Activated effector memory CD4-positive, alpha-beta T cell treated with Interleukin-2 at 50 U/mL for 16 hours (primary cell): ENCODE measurements around the gene HOXA7.

Experiments
- DNase-seq: peaks from one replicate; pipeline ENCODE4 v3.0.0-alpha.2; 2020

Gene HOXA7

GRCh38 chr7:27130540-27131389 lies 25.7 kb downstream of the HOXA7 start, which contains the start of gene HOXA4:
HOXA4 (minus strand) TSS chr7:27130757; CDS start chr7:27130733, 24 bp downstream.
- peak; percentile 66 for DNase-seq

GRCh38 chr7:27129729-27130539 lies 26.5 kb downstream of the HOXA7 start:
- DNase-seq, result no peak

GRCh38 chr7:27128776-27129728 lies 27.4 kb downstream of the HOXA7 start:
- no peak for DNase-seq

DNA sequence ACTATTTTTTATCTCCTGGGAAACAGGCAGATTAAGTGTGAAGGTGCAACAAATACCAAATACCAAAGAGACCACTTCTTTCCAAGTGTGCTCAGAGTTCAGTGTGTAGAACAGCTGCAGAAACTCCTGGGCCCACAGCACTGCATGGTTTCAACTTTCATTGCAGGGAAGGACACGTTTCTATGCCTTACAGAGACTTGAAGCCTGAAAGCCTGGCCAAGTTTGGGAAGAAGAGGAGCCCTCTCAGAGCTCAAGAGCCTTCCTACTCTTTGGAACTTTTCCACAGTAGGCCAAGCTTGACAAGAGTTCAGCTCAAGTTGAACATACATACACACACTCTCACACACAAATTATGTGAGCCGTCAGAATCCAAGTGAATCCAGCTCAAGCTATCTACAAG lies 28.4 kb downstream of the HOXA7 start:
- DNase-seq, result no peak

GRCh38 chr7:27126596-27127327 lies 29.7 kb downstream of the HOXA7 start:
- DNase-seq, result no peak

- DNase-seq, result no peak
Observed at GRCh38 chr7:27125986-27126394, 30.5 kb downstream of the HOXA7 start.

DNA sequence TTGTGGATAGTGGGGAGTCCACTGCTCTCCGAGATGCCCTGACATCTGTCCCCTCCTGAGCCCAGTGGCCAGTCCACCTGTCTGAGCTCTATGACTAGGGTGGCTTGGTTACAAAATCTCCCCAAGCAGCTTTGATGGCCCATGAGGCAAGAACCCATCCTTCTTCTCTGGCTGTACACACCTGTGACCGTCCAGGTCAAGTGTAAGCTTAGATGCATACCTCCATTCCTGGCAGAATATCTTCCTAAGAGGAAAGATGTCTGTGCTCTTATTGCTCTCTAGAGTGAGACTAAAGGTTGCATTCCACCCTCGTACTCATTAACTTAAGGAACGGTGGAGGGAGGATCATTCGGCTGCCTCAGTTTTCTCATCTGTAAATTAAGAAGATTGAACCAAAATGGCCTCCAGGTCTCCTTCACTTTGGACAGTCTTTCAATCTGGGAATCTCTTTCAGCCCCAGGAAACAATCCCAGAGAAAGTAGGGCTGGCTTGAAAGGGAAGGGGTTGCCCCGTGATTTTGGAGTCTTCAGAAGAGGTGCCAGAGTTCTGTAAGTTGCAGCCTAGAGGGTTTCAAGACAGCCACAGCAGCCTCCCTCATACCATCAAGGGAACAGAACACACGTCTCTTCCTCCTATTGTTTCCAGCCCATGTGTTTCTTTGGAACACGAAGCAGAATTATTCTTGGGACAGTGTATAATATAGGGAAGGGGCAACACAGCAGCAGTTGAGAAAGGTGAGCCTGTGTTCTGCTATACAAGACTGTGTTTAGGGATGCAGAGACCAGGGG lies 31.4 kb downstream of the HOXA7 start:
- DNase-seq, result no peak

GRCh38 chr7:27124096-27124901 lies 32.2 kb downstream of the HOXA7 start:
- no peak for DNase-seq

- no peak for DNase-seq
Observed at GRCh38 chr7:27123477-27124053, 32.9 kb downstream of the HOXA7 start.

DNA sequence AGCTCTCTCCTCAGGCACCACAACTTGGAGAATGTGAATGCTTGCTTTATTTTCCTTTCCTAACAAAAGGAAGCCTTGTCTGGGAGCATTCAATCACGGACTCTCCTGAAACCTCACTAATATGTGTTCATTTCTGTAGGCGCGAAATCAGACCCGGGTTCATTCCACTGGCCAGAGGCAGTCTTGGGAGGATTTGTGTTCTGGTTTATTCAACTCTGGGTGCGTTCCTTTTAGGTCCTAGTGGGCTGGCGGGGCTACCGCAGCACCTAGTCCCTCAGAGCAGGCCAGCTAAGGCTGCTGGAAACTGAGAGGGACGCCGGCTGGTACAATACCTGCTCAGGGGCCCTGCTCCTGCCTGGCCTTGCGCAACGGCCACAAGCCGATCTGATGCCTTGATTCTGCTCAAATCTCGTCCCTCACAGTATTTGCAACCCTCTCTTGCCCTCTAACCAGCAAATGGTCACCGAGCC lies 33.4 kb downstream of the HOXA7 start:
- DNase-seq, result no peak

DNA sequence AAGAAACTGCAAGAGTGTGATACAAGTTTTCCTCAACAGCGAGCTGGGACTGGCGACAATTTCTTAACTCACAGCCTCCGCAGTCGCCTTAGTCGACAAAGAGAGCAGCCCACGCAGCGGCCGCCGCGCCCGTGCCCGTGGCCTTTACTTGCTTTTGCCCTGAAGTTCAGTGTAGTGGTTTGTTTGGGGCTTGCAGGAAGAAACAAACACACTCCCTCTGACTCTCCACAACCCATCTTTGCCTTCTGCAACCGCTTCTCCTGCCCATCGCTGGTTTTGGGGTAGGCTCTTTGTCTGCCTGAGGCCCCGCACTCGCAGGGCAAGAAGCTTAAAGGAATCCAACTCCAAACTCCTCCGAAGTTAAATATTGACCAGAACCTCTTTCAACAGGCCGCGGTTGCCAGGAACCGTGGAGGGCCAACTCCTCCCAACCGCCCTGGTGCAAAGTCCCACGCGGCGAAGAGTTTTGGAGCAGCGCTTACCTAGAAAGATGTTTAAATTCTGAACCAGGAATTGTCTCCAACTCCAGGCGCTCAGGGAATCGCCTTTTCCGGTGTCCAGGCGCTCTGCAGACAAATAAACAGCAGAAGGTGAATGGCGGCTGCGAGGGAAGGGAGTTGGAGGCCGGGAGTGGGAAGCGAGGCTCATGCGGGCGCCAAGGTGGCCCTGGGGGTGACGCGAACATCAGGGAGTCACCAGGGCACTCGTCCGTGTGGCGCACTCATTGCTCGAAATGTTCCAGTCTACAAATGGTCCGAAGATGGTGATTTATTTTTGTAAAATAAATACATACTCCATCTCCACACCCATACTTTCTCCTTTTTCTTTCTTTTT lies 34.2 kb downstream of the HOXA7 start:
- no peak for DNase-seq

- no peak for DNase-seq
Observed at GRCh38 chr7:27121684-27122076, 34.8 kb downstream of the HOXA7 start.

- no peak for DNase-seq
Observed at GRCh38 chr7:27119412-27119911, 37.0 kb downstream of the HOXA7 start.

- DNase-seq, result no peak
Observed at GRCh38 chr7:27118580-27118979, 37.9 kb downstream of the HOXA7 start.

DNA sequence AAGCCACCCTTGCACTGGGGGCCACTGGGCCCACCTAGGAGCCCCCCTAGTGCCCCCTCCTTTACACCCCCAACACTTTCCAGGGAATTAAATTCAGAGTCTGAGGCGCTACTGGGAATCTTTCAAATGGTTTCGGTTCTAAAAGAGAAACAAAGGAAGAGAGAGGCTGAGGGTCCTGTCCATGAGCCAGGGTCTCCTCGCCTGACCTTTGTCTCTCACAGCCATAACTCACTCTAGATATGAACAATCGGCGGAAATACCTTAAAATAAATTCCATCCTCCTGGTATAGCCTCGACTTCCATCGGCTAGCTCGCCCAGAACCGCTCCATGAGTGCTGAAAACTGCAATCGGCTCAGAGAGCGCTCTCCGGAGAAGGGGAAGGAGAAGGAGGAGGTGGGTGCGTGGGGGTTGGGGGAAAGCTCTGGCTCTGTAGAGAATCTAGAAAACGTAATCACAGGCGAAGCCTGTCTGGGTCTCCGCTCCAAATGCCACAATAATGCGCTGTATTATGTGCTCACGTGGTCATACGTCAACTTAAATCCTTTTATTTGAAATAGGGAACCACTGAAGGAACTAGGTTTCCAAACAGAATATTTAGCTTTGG lies 38.5 kb downstream of the HOXA7 start:
- no peak for DNase-seq

DNA sequence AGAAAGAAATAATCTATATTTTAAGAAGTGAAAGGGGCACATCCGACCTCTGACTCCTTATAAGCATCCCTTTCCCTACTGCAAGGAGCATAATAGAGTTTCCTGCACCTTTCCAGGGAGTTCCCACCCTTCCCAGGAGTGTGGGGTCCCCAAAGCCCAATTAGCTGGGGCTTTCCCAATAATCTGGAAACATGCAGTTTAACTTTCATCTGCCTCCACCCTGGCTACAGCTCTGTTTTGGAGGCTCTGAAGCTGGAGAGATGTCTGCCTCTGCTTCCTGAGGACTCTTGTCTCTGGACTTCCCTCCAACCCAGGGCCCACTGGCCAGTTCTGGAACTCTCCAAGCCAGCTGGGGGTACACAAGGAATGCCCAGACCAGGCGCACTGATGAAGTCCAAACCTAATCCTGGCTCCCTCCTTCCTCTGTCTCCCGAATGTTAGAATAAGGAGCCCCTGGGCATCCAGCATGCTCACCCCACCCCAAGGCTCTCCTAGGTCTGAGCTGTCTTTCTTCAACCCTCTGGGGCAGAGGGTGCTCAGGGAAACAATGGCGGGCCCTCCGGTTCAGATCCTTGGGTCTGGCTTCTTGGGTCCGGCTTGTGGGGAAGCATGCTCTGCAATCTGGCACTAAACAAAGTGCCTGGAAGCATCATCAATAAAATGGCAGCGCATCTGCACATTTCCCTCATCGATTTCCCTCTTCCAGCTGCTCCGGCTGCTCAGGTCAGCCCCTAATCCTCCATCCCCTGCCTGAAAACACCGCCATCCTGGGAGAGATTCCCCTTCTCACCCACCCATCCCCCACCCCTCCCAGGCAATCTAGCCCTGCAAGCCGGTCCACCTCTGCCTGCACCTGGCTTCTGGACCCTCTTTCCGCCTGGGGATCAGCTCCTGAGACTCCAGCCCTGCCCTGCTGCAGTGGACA lies 39.3 kb downstream of the HOXA7 start:
- DNase-seq, result no peak
